GM19351 (cell line): ENCODE data around the gene LRRN2.
"Not testable (repeated sequence)": the region's sequence is repeated elsewhere in the genome, so short reads cannot be mapped to it uniquely, and the experiment has no call there.

Experiments used
- ATAC-seq: cut with Tn5 transposase; IDR thresholded peaks from one replicate; pipeline ENCODE4 v1.9.1; 2021; ENCODE audit warnings: mild to moderate bottlenecking, moderate library complexity; ENCODE audit not compliant: unreplicated experiment

LRRN2 gene

GRCh38 chr1:204576422-204576821 lies 109.1 kb downstream of the LRRN2 start:
- ATAC-seq: no peak

- ATAC-seq: no peak
These were observed 110.0 kb downstream of the LRRN2 start for GRCh38 chr1:204575221-204576190.

GRCh38 chr1:204574865-204575163 lies 110.7 kb downstream of the LRRN2 start:
- no peak for ATAC-seq

- no peak for ATAC-seq
These were observed 111.3 kb downstream of the LRRN2 start for GRCh38 chr1:204574016-204574864.

GRCh38 chr1:204572923-204573922 lies 112.3 kb downstream of the LRRN2 start:
- no peak for ATAC-seq

GRCh38 chr1:204571631-204572030 lies 113.9 kb downstream of the LRRN2 start:
- no peak for ATAC-seq

- no peak for ATAC-seq
These were observed 114.4 kb downstream of the LRRN2 start for GRCh38 chr1:204571128-204571527.

GRCh38 chr1:204570021-204570420 lies 115.5 kb downstream of the LRRN2 start:
- ATAC-seq: not testable (repeated sequence)

GRCh38 chr1:204569478-204569877 lies 116.1 kb downstream of the LRRN2 start:
- no peak for ATAC-seq

- ATAC-seq: no peak
These were observed 116.8 kb downstream of the LRRN2 start for GRCh38 chr1:204568576-204569315.
